DOHH2 (cell line): ENCODE measurements around the gene IL17F.

Source experiments
- CTCF ChIP-seq: fragments of 200-600 bp; sonication (generic); IDR thresholded peaks from one replicate; pipeline ENCODE4 v1.5.1; 2014; ENCODE audit warnings: antibody characterized with exemption, mild to moderate bottlenecking, low read depth, low read length; ENCODE audit not compliant: poor library complexity, severe bottlenecking
- EZH2phosphoT487 ChIP-seq: fragments of 200-600 bp; sonication (generic); IDR thresholded peaks from 2 replicates; pipeline ENCODE4 v1.6.1; 2017; ENCODE audit warnings: borderline replicate concordance, mild to moderate bottlenecking, antibody characterized with exemption, low read length, moderate library complexity, mixed read lengths

GRCh38 chr6:52216932-52217575 lies 27.2 kb downstream of the IL17F start:
- TF ChIP-seq CTCF (no peak), EZH2phosphoT487 (no peak)
